Embryonic facial prominence (tissue), 1 donor: ENCODE results near the gene CYP4V2.
A peak's percentile ranks its signal among the peaks of the same experiment; 100 is the strongest.

ENCODE experiments used
- DNase-seq: peaks from one replicate; pipeline ENCODE4 v3.0.0-alpha.2; 2016; ENCODE audit errors: extremely low spot score

Gene CYP4V2

GRCh38 chr4:186191200-186192065, at the start of gene CYP4V2:
Gene CYP4V2, plus strand, starts transcription at chr4:186191567. Its CDS starts 257 bp downstream, at chr4:186191824.
- no peak for DNase-seq

DNA sequence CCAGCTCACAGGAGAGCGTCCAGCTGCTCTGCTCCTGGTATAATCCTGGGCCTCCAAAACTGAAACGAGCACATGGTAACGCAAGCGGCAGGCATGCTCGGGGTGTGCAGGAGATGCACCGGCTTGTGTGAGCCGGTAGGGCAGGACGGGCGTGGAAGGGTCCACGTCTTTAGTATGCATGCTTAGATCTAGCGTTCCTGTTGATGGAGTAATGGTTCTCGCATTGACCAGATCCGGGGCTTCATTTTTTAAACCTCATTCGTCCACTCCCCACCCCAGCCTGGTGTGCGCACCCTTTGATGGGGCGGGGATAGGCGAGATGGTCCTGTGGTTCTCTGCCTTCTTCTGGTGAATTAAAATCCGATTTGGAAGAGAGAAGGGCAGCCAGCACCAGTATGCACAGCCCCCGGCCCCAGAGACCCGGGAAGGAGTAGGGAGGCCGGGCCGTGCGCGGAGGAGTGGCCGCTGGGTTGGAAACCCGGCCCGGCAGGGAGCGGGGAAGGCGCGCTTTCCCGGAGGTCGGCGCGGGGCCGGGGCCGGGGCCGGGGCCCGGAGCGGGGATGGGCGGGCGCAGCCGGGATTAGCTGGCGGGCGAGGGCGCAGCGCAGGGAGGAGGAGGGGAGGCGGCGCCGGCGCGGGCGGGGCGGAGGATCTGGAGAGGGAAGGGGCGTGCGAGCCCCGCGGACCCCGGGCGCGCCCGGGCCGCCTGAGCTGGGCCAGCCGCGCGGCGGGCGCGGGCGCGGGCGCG, 47.0 kb upstream of the CYP4V2 start:
- peak; percentile 19 for DNase-seq

DNA sequence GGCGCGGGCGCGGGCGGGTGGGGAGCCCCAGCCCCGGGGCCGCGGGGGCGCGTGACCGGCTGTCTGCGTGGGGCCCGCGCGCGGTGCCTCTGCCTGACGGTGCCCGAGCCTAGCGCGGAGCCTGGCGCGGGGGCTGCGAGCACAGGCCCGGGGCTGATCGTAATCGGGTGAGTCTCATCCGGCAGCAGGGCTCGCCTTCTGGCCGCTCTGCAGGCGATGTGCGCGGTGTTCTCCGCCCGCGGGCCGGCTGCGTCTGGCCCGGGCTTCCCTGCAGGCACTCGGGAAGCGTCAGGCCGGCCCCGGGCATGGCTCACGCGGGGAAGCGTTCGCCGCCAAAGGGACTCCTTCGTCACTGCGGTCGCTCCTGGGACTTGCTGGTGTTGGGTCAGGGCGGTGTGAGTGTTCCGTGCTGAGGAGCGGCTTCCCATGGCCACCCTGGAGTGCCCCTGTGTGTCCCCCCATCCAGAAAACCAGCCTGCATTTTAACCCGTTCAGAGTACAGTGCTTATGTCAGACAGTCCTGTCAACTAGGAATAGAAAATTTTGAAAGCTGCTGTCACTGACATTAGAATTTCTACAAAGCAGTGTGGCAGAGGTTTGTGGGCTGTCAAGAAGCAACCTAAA, 46.3 kb upstream of the CYP4V2 start:
- no peak for DNase-seq

DNA sequence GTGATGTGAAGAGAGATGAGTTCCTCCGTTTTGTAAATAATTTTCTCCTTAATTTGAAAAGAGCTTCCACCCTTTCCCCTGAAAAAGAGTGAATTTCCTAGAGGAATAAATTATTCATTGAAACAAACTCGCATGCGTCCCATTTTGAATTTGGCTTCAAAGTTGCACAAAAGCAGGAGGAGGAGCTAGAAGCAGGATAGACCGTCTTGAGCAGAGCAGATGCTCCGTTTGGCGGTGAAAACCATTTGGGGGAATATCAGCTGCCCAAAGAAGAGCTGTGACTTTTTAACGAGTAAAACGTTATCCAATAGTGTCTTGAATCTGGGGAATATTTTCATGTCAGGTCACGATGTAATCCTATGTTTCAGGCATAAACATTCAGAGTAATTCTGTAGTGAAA, 44.9 kb upstream of the CYP4V2 start:
- DNase-seq: no peak

DNA sequence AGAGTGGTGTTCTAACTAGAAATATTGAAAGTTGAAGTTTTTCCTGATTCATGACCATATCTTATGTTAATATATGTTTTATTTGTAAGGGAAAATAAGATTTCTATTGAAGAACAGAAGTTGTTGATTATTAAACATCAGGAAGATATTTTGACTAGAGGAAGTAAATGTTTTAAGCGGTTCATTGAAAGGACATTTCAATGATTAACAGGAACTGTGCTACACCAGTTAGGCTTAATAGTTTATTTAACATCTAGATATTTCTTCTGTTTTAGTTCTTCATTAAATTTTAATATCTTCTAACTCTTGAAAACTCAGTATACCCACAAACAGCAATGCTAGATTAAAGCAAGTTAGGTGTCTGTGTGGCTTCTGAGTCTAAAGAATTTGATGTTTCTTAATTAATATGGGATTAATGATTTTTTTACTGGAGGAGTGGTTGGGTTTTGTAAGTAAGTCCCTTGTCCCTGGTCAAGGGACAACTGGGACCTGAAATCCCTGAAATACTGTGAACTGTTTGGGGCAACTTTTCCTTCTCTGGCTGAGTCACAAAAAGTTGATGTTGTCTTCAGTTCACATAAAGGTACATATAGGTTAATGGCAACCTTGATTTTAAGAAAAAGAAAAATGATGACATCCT, 42.9 kb upstream of the CYP4V2 start:
- no peak for DNase-seq

DNA sequence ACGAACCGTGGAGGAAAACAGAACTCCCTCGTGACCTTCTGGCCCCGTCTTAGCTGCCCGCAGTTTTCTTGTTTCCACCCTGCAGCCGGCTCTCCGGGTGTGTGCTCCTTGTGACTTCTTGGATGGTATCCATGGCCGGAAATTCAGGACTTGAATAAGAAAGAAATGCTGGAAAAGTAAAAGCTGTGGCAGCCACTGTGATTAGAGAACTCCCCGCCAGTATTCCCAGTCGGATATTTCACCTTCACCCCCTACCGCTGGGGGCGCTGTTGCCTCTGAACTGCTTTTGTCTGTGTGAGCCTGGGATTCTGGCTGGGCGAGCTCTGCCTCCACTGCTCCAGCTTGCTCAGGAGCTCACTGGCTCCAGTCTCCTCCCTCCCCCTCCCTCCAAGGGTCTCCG, 41.5 kb upstream of the CYP4V2 start:
- no peak for DNase-seq

DNA sequence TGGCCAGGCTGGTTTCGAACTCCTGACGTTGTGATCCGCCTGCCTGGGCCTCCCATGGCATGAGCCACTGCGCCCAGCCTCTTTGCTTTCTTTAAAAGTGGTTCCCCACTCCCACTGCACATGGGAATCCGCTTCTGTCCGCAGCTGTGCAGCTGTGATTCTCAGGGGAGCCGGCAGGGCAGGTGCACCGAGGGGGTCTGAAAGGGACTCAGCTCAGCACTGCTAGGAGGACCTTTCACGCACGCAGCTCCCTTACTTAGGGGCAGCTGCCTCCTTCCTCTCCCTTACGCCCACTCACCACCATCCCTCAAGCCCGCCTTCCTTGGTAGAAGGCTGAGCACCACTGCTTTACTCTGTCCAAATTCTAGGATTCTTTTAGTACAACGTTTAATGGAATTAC, 40.4 kb upstream of the CYP4V2 start:
- DNase-seq: no peak

DNA sequence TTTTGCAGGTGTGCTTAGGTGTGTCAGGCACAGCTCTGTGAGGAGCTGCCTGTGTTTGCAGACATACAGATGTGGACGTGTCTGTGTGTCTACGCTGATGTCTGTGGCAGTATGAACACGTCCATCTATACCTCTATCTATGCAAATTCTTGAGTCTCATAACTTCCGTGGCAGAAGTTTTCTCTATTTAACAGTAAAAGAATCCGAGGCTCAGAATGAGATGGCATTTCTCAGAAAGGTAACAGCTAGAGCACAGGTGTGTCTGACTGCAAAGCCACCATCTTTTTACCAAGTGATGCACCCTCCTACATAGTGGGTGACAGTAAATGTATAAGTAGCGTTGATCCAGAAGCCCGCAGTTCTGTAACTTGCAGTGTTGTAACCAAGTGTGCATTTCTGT, 39.9 kb upstream of the CYP4V2 start:
- DNase-seq: no peak

- no peak for DNase-seq
Observed at GRCh38 chr4:186158021-186158813, 33.1 kb upstream of the CYP4V2 start.

GRCh38 chr4:186158966-186159365, 32.4 kb upstream of the CYP4V2 start:
- no peak for DNase-seq

DNA sequence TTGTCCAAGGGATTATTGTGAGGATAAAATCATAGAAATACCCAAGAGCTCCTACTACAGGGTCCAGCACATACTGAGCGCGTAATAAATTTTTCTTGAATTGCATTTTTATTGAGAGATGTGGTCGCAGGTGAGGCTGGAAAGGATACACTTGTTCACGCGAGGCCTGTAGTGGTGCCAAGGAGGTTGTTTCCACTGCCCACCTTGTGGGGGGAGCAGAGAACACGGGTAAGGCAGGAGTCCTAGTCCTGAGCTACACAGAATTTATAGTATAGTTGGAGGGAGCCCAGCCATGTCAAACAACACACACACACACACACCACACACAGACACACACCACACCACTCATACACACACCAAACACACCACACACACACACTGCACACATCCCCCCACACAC, 31.8 kb upstream of the CYP4V2 start:
- DNase-seq: no peak

DNA sequence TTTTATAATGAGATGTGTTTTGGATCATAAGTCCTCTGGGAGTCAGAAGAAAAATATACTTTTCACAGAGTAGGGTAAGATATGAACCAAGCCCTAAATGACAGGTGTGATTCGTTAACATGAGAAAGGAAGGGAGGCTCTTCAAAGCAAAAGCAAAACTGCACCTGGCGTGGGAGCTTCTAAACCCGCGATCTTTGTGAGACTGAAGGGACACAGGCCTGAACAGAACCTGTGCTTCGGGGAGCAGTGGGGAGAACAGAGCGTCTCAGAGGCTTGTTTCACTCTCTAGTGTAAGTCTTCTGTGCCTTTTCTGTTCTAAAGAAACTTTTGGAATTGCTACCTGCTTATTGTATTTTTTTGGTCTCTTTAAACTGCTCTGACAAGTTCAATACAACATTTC, 30.2 kb upstream of the CYP4V2 start:
- DNase-seq: no peak

GRCh38 chr4:186166852-186167512, 24.4 kb upstream of the CYP4V2 start:
- no peak for DNase-seq

DNA sequence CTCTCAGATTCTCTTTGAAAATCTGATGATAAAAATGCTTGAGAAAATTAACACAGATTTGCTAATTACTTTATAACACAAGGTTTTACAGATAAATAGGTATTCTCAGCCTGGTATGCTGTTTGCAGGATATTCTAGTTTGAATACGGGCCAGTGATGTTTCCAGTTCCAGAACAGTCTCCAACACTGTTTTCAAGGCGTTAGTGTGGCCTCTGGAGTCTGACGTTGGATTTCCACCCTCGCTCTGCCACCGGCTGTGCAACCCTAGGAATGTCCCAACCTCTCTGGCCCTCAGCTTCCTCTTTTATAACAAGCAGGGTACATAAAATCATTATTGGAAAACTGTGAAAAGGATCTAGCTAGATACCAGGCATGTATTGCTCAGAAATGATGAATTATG, 23.8 kb upstream of the CYP4V2 start:
- no peak for DNase-seq

- DNase-seq: no peak
Observed at GRCh38 chr4:186168750-186169149, 22.6 kb upstream of the CYP4V2 start.

DNA sequence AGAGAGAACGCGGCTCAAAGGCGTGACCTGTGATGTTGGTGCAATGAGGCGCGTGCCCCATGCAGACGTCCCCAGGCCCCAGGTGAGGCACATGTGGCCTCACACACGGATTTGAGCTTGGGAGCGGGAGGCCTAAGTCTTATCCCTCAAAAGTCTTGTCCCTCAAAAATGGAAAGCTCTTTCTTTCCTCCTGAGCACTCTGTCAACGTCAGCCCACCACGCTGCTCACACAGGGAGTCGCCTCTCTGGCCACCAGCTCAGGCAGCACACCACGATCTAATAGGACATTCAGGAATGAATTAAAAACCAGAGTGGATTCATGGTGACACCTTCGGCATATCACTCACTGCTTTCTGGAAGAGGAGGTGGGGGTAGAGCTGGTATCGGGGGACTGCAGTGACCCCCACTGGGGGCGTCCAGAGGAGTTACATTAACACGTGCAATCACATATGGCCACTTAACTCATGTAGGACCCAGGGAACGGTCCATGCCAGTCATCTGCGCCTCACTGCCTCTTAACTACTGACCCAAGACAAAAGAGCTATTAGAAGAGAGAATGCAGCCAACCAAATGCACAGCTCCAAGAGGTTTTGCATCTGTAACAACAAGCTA, 21.9 kb upstream of the CYP4V2 start:
- no peak for DNase-seq

DNA sequence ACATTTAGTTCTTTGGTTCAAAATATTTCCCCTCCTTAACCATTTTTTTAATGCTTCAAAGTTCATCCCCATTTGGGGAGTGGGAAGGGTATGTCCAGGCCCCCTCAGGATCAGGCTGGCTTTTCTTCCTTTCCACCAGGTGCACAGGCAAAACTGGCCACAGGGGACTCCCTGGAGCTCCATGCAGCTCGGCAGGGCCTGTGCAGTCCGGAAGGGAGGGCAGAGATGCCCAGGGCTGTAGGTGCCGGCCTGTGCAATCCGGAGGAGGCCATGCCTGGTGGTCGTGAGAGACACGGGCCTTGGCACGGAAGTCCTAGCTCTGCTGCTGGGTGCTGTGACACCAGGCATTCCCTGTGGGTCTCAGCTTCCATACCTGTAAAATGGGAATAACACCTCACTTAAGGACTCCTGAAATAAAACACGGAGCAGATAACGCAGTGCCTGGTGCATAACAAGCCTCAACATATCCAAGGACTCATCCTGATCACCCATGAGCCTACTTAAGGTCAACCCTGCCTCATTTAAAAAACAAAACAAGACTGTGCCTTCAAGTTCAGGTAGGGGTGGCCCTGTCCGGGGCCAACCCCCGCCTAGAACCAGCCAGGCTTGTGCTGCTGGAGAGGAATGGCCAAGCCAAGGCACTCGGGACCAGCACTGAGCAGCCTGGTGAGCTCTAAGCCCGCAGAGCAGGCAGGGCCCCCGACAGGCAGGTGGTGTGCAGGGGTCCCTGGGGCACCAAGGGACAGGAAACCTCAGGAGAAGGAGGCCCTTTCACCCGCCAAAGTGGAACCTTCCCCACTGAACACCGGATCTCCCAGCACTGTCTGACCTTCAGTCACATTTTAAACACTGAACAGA, 21.2 kb upstream of the CYP4V2 start:
- no peak for DNase-seq

DNA sequence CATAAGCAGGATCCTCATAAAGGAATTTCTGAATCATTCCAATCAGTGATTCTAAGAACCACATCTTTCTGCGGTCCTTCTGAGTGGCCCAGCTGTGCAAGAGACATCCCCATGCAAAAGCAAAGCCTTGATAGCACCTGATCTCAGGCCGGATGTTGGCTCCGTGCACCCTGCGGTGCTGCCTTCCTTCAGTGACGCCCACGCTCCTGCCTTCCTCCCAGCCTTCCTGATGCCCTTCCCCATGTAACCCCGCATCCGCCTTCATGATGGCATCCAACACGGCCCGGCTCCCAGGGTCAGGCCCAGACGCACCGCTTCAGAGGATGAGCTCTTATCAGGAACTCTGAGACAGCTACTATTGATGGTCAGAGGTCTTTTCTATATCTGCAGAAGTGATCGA, 20.4 kb upstream of the CYP4V2 start:
- DNase-seq: no peak

DNA sequence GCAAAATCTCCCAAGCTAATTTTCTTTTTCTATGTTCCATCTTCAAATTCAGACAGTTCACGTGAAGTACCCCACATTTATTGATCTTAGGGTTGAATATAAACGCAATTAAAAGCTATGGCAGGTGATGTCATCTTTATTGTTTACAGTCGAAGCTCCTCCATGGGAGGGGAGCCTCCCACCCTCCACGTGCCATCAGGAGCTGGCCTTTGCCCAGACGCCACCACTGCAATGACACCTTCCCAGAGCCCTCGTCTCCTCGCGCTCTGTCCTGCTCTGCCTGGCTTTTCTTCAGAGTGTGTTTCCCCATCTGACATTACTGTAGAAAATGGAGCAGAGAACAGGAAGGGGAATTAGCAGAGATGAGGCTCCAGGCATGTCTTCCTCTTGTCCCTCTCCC, 18.8 kb upstream of the CYP4V2 start:
- no peak for DNase-seq
